GM10266 (cell line): ENCODE results near the gene ALDH3A1.

Experiments
- DNase-seq: peaks from one replicate; pipeline ENCODE4 v3.0.0; 2012; ENCODE audit errors: extremely low spot score
- TF ChIP-seq, protein P1 (sequence below): IDR thresholded peaks from 2 replicates; pipeline ENCODE4 v1.5.1; 2012; ENCODE audit warnings: mild to moderate bottlenecking, low read depth; ENCODE audit not compliant: control insufficient read depth, insufficient read depth; ENCODE audit errors: missing control alignments

ALDH3A1 gene

DNA sequence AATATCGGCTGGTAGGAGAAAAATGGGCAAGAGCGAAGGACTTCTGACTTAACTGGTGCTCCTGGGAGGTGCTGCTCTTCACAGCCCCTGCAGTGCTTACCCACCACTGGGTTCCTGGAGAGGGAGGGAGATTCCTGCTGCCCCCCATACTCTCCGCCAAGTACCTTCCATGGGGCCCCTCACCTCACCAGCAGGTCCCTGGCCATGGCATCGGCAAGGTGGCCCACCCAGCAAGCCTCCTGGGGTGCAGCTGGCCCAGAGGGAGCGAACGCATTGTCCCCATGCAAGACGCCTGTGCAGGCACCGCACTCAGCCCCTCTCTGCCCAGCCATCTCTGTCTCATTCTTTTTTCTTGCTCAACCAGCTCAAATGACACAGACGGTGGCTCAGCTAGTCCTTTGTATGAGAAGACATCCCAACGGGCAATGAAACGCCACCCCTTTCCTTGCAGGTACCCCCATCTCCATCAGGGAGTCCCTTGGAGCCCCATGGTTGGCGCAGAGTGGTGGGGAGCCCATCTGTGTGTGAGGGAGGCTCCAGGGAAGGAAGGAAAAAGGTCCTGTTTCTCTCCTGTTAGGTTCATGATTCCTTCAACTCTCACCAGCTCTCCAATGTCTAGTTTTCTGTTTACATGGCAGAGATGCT lies 9.6 kb upstream of the ALDH3A1 start:
- DNase-seq = no peak
- TF ChIP-seq, protein P1, sequence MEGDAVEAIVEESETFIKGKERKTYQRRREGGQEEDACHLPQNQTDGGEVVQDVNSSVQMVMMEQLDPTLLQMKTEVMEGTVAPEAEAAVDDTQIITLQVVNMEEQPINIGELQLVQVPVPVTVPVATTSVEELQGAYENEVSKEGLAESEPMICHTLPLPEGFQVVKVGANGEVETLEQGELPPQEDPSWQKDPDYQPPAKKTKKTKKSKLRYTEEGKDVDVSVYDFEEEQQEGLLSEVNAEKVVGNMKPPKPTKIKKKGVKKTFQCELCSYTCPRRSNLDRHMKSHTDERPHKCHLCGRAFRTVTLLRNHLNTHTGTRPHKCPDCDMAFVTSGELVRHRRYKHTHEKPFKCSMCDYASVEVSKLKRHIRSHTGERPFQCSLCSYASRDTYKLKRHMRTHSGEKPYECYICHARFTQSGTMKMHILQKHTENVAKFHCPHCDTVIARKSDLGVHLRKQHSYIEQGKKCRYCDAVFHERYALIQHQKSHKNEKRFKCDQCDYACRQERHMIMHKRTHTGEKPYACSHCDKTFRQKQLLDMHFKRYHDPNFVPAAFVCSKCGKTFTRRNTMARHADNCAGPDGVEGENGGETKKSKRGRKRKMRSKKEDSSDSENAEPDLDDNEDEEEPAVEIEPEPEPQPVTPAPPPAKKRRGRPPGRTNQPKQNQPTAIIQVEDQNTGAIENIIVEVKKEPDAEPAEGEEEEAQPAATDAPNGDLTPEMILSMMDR = no peak

DNA sequence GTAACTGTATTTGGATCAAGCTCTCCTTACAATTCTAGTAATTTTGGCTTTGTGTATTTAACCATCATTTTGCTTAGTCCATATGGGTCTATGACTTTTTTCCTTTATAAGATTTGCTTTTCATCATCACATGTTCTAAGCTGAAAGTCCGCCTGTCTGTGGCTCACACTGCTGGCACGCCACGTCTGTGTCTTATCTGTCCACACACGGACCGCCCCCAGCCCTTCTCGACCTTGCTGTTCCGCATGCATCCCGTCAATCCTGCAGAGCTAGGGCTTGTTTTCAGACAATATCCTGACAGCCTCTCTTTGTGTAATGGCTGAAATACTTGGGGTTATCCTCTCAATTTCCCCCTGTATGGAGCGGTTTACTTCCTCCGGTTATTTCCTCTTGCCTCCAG lies 8.4 kb upstream of the ALDH3A1 start:
- TF ChIP-seq, protein P1 = no peak
- DNase-seq = no peak

DNA sequence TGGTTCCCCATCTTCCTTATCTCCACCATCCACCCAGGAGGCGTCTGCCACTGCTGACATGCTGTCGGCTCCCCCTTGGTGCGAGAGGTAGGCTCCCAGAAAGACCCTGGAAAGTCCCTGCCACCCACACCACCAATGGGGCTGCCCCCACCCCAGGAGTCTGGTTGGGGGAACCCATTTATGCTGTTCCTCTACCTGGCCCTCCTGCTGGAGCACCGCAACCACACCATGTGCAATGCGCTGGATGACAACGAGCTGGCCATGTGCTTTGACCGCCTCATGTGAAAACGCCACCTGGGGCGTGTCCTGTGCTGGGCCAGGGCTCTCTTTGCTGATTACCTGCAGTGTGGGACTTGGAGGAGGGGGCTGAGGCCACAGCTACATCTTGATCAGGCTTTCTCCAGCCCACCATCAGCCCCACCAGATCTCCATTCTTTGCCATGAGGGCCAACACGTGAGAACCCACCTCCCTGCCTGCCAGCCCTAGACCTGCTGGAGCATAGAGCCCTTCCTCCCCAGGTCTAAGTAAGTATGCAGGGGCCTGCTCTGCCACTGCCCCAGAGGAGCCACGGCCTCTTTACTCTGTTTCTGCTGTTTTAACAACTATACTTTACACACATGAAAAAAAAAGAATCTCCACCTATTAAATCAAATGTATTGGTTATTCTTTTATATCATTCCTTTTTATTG lies 7.9 kb upstream of the ALDH3A1 start:
- peak; percentile 67 for DNase-seq
- TF ChIP-seq, protein P1 = no peak

DNA sequence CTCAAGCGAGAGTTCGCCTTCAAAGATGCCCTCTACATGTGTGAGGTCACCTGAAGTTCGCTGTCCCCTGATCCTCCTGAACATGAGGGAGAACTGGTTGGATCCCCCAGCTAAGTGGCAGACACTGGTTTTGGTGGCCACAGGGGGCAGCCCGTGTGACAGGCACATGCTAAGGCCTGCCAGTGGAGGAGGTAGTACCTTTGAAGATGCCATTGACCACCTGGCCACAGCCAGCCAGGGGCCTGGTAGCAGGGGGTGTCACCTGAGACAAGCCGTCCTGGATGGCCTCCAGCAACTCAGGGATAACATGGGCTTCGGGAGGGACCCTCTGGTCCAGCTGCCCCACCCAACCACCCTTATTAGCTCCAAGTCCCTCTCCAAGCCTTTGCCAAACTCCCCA lies 7.3 kb upstream of the ALDH3A1 start:
- DNase-seq = no peak
- TF ChIP-seq, protein P1 = no peak

DNA sequence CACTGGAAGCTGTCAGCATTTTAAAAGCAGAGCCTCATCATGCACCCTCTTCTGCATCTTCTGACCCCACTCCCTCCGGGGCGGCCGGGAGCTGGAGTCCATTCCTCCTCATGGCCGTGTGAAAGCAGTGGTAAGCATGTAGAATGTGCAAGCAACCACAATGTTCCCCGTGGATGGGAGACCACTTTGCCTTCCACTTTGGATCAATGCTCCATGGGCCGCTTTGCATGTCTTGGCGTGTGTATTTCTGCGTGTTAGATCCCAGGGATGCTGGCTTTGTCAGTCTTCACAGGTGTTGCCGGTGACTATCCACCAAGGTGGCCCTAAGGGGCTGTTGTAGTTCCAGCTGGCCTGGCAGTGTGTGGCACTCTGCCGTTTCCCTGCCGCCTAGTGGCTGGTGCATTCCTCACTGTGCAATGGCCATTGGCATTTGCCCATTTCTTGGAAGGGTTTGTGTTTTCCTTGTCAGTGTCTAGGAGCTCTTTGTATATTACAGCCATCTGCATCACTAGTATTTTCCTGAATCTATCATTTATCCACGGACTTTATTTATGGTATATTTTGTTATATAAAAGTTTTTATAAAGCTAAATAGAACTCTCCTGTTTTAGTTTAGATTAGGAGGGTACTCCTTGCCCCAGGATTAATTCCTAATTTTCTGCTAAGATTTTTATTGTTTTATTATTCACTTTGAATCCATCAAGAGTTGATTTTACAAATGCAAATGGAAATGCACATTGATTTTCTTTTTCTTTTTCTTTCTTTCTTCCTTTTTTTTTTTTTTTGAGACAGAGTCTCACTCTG lies 5.8 kb upstream of the ALDH3A1 start:
- TF ChIP-seq, protein P1 = peak; percentile 21
- DNase-seq = no peak

DNA sequence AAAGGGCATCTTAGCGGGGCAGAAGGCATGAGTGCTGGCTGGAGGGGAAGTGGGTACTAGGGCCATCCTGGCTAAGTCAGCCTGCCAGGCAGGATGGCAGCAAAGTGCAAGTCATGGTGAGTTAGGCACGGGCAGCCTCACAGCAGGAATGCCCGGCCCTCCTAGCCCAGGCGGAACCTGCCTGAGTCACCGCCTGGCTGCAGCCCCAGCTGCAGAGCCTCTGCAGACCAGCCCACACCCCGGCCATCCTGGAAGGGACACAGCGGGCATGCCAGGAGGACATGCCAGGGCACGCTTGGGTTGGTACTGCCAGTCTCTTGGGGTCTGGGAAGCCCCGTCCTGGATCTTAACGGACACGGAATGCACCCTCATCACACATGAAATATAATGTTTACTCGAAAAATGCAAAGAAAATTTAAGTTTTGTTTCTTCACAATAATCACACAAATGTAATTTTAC lies 5.0 kb upstream of the ALDH3A1 start:
- no peak for DNase-seq
- TF ChIP-seq, protein P1 = no peak
